WTC11 (cell line): ENCODE measurements around the gene TSPAN18. TPM values are rescaled to one million over a fixed set of nuclear protein-coding genes. Genes with fewer than 3 reads are reported as not detected.
A peak's percentile ranks its signal among the peaks of the same experiment; 100 is the strongest.

Experiments used
- ATAC-seq: fragments of 200-7000 bp; cut with Tn5 transposase; 2 replicates; pipeline ENCODE4 v1.10.0; 2021; ENCODE audit warnings: mild to moderate bottlenecking, moderate library complexity
- CTCF ChIA-PET: fragments of 300-600 bp; sonication (Branson Sonifier 250); formaldehyde crosslinking; loops from one replicate; lab custom pipeline; 2021; ENCODE audit warnings: antibody characterized with exemption; lab: Charles Lee
- POLR2A ChIA-PET: fragments of 350-600 bp; sonication (Branson Sonifier 250); formaldehyde crosslinking; loops from one replicate; lab custom pipeline; 2021; ENCODE audit warnings: antibody characterized with exemption; lab: Charles Lee
- DNase-seq: peaks from one replicate; pipeline ENCODE4 v3.0.0; 2021; ENCODE audit warnings: low spot score
- H3K27ac Mint-ChIP-seq: 2 replicates; pipeline ENCODE4 v1.8.0; 2021; ENCODE audit warnings: mixed read lengths
- H3K27me3 Mint-ChIP-seq: 2 replicates; pipeline ENCODE4 v1.8.0; 2021; ENCODE audit warnings: low read depth, mild to moderate bottlenecking, moderate library complexity, mixed read lengths
- H3K36me3 Mint-ChIP-seq: 2 replicates; pipeline ENCODE4 v1.8.0; 2021; ENCODE audit warnings: mixed read lengths
- H3K4me1 Mint-ChIP-seq: 2 replicates; pipeline ENCODE4 v1.8.0; 2022; ENCODE audit warnings: mixed read lengths
- H3K4me3 Mint-ChIP-seq: 2 replicates; pipeline ENCODE4 v1.8.0; 2021; ENCODE audit warnings: mild to moderate bottlenecking, moderate library complexity, mixed read lengths
- H3K9me3 Mint-ChIP-seq: 2 replicates; pipeline ENCODE4 v1.8.0; 2021; ENCODE audit warnings: mixed read lengths
- ATF1 ChIP-seq: sonication (generic); formaldehyde crosslinking; IDR thresholded peaks from 2 replicates; pipeline ENCODE4 v1.8.1; 2023; ENCODE audit warnings: mild to moderate bottlenecking, moderate library complexity, missing genetic modification reagents
- FOXP1 ChIP-seq: sonication (generic); formaldehyde crosslinking; IDR thresholded peaks from 2 replicates; pipeline ENCODE4 v1.8.0; 2022; ENCODE audit warnings: missing genetic modification reagents, mild to moderate bottlenecking, moderate library complexity, borderline replicate concordance
- GABPB1 ChIP-seq: sonication (generic); formaldehyde crosslinking; IDR thresholded peaks from 2 replicates; pipeline ENCODE4 v1.8.1; 2023; ENCODE audit warnings: mild to moderate bottlenecking, missing genetic modification reagents
- JAZF1 ChIP-seq: fragments of 250-450 bp; sonication (Bioruptor Pico); IDR thresholded peaks from 2 replicates; pipeline ENCODE4 v1.9.0; 2021; ENCODE audit warnings: moderate library complexity, mild to moderate bottlenecking, inconsistent platforms
- NFE2L1 ChIP-seq: sonication (generic); formaldehyde crosslinking; IDR thresholded peaks from 2 replicates; pipeline ENCODE4 v1.8.1; 2023; ENCODE audit warnings: missing genetic modification reagents
- NFYB ChIP-seq: sonication (generic); formaldehyde crosslinking; conservative IDR thresholded peaks from 2 replicates; pipeline ENCODE4 v1.8.0; 2022; ENCODE audit warnings: low read depth, missing genetic modification reagents
- NR3C1 ChIP-seq: sonication (generic); formaldehyde crosslinking; conservative IDR thresholded peaks from 2 replicates; pipeline ENCODE4 v1.8.1; 2023; ENCODE audit warnings: low read depth, mild to moderate bottlenecking, missing genetic modification reagents
- TCF7 ChIP-seq: sonication (generic); formaldehyde crosslinking; IDR thresholded peaks from 2 replicates; pipeline ENCODE4 v1.8.0; 2022; ENCODE audit warnings: mild to moderate bottlenecking, low read depth, missing genetic modification reagents, moderate library complexity
- total RNA-seq: library from RNA; stranded (reverse); gene quantifications from 3 replicates; pipeline ENCODE4 v1.2.3, GENCODE V29; 2021
- TF ChIP-seq, protein P1 (sequence below): sonication (generic); formaldehyde crosslinking; IDR thresholded peaks from 2 replicates; pipeline ENCODE4 v1.8.0; 2022; ENCODE audit warnings: mild to moderate bottlenecking, missing genetic modification reagents
- TF ChIP-seq, protein P2 (sequence below): sonication (generic); formaldehyde crosslinking; IDR thresholded peaks from 2 replicates; pipeline ENCODE4 v1.8.1; 2023; ENCODE audit warnings: mild to moderate bottlenecking, missing genetic modification reagents, borderline replicate concordance
- TF ChIP-seq, protein P3 (sequence below): fragments of 250-450 bp; sonication (Bioruptor Pico); IDR thresholded peaks from 2 replicates; pipeline ENCODE4 v1.9.0; 2021; ENCODE audit warnings: mild to moderate bottlenecking
- TF ChIP-seq, protein P4 (sequence below): sonication (generic); formaldehyde crosslinking; conservative IDR thresholded peaks from 2 replicates; pipeline ENCODE4 v1.8.1; 2022; ENCODE audit warnings: mild to moderate bottlenecking, missing genetic modification reagents
- TF ChIP-seq, protein P5 (sequence below): sonication (generic); formaldehyde crosslinking; IDR thresholded peaks from 2 replicates; pipeline ENCODE4 v1.8.1; 2023; ENCODE audit warnings: mild to moderate bottlenecking, missing genetic modification reagents, moderate library complexity
- TF ChIP-seq, protein P6 (sequence below): sonication (generic); formaldehyde crosslinking; conservative IDR thresholded peaks from 2 replicates; pipeline ENCODE4 v1.8.1; 2023; ENCODE audit warnings: mild to moderate bottlenecking, low read depth, missing genetic modification reagents, moderate library complexity
- TF ChIP-seq, protein P7 (sequence below): fragments of 250-450 bp; sonication (Bioruptor Pico); IDR thresholded peaks from 2 replicates; pipeline ENCODE4 v1.9.0; 2021; ENCODE audit warnings: mild to moderate bottlenecking, borderline replicate concordance
- TF ChIP-seq, protein P8 (sequence below): sonication (generic); formaldehyde crosslinking; IDR thresholded peaks from 2 replicates; pipeline ENCODE4 v1.8.0; 2023; ENCODE audit warnings: missing genetic modification reagents, mild to moderate bottlenecking, borderline replicate concordance

TSPAN18 gene
- total RNA-seq, 1 experiment from 2014 or later = 44.7 TPM

DNA sequence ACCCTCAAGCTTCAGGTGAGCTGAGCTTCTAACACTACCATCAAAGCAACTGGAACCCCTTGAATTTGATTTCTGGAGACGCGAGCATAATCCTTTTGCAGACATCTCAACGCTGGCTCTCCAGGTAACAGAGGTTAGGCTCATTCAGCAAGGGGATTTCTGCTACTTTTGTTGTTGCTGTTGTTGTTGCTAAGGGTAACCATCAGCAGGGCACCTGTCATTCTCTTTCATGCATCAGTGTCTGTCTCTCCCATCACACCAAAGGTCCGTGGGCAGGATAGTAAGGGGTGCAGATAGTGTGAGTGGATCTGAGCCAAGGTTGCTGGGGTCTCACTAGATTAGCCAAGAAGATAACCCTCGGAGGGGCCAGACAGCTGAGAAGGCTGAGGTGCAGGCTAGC lies 133.6 kb downstream of the TSPAN18 start (continued):
- TF ChIP-seq TCF7 (CRISPR knock-in tag) (no peak), NFE2L1 (CRISPR knock-in tag) (no peak), JAZF1 (CRISPR knock-in tag) (no peak), NR3C1 (no peak), GABPB1 (no peak), FOXP1 (CRISPR knock-in tag) (no peak), NFYB (CRISPR knock-in tag) (no peak)
- TF ChIP-seq, protein P1, sequence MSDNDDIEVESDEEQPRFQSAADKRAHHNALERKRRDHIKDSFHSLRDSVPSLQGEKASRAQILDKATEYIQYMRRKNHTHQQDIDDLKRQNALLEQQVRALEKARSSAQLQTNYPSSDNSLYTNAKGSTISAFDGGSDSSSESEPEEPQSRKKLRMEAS (CRISPR knock-in tag) = no peak
- TF ChIP-seq, protein P2, sequence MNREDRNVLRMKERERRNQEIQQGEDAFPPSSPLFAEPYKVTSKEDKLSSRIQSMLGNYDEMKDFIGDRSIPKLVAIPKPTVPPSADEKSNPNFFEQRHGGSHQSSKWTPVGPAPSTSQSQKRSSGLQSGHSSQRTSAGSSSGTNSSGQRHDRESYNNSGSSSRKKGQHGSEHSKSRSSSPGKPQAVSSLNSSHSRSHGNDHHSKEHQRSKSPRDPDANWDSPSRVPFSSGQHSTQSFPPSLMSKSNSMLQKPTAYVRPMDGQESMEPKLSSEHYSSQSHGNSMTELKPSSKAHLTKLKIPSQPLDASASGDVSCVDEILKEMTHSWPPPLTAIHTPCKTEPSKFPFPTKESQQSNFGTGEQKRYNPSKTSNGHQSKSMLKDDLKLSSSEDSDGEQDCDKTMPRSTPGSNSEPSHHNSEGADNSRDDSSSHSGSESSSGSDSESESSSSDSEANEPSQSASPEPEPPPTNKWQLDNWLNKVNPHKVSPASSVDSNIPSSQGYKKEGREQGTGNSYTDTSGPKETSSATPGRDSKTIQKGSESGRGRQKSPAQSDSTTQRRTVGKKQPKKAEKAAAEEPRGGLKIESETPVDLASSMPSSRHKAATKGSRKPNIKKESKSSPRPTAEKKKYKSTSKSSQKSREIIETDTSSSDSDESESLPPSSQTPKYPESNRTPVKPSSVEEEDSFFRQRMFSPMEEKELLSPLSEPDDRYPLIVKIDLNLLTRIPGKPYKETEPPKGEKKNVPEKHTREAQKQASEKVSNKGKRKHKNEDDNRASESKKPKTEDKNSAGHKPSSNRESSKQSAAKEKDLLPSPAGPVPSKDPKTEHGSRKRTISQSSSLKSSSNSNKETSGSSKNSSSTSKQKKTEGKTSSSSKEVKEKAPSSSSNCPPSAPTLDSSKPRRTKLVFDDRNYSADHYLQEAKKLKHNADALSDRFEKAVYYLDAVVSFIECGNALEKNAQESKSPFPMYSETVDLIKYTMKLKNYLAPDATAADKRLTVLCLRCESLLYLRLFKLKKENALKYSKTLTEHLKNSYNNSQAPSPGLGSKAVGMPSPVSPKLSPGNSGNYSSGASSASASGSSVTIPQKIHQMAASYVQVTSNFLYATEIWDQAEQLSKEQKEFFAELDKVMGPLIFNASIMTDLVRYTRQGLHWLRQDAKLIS (CRISPR knock-in tag) = no peak
- TF ChIP-seq, protein P3, sequence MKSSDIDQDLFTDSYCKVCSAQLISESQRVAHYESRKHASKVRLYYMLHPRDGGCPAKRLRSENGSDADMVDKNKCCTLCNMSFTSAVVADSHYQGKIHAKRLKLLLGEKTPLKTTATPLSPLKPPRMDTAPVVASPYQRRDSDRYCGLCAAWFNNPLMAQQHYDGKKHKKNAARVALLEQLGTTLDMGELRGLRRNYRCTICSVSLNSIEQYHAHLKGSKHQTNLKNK (CRISPR knock-in tag) = no peak
- TF ChIP-seq, protein P4, sequence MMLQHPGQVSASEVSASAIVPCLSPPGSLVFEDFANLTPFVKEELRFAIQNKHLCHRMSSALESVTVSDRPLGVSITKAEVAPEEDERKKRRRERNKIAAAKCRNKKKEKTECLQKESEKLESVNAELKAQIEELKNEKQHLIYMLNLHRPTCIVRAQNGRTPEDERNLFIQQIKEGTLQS (CRISPR knock-in tag) = no peak

DNA sequence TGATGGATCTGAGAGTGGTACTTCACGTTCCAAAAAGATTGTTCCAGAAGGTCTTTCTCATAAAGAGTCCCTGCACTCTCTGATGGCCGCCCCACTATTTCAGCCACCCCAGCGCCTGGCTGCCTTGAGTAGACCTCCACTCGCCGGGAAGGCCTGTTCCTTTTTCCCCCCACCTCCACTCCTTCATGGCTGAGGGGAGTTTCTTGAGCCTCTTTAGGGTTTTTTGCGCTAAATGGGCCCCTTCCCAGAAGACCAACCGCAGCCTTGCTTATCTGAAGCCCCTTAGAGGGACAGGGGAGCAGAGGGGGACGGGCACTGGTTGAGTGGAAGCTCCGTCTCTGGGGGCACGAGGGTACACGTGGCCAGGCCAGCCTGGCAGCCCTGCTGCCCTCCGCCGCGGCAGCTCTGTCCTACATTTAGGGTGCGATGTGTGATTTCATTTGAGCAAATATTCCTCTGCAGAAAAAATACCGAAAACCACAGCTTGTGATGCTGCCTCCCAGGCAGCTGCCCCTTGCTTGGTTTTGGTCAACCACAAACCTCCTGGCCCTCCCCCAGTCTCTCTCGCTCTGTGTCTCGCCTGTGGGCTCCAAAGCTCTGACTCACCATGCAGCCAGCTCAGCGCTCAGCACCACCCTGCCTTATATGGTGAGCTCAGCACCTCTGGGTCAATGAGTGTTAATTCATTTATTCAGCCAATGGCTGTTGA lies 135.2 kb downstream of the TSPAN18 start:
- H3K9me3 Mint-ChIP-seq = no peaks in the 10 kb centered on the region
- peak; percentile 52 for DNase-seq
- ChIA-PET CTCF (interaction anchor here (0.7 to 2.4 kb wide), 7 partner anchors 13 to 371 kb away, joined by 3 to 17 read pairs (median 4); no protein-coding TSS in a partner anchor), POLR2A (interaction anchor here (0.7 to 1.4 kb wide), 4 partner anchors 13 to 37 kb away, joined by 3 to 9 read pairs (median 4); no protein-coding TSS in a partner anchor)
- ATAC-seq = peak; percentile 84
- no peaks in the 10 kb centered on the region for H3K27me3 Mint-ChIP-seq
- H3K4me1 Mint-ChIP-seq = peaks cover 76% of the 10 kb centered on the region
- peaks cover 5% of the 10 kb centered on the region for H3K36me3 Mint-ChIP-seq
- no peak overlapping the region for H3K4me3 Mint-ChIP-seq
- peak overlapping the region; percentile 17 for H3K27ac Mint-ChIP-seq
- TF ChIP-seq, protein P5, sequence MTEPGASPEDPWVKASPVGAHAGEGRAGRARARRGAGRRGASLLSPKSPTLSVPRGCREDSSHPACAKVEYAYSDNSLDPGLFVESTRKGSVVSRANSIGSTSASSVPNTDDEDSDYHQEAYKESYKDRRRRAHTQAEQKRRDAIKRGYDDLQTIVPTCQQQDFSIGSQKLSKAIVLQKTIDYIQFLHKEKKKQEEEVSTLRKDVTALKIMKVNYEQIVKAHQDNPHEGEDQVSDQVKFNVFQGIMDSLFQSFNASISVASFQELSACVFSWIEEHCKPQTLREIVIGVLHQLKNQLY (CRISPR knock-in tag) = no peak
- TF ChIP-seq ATF1 (CRISPR knock-in tag) = no peak
- TF ChIP-seq, protein P6, sequence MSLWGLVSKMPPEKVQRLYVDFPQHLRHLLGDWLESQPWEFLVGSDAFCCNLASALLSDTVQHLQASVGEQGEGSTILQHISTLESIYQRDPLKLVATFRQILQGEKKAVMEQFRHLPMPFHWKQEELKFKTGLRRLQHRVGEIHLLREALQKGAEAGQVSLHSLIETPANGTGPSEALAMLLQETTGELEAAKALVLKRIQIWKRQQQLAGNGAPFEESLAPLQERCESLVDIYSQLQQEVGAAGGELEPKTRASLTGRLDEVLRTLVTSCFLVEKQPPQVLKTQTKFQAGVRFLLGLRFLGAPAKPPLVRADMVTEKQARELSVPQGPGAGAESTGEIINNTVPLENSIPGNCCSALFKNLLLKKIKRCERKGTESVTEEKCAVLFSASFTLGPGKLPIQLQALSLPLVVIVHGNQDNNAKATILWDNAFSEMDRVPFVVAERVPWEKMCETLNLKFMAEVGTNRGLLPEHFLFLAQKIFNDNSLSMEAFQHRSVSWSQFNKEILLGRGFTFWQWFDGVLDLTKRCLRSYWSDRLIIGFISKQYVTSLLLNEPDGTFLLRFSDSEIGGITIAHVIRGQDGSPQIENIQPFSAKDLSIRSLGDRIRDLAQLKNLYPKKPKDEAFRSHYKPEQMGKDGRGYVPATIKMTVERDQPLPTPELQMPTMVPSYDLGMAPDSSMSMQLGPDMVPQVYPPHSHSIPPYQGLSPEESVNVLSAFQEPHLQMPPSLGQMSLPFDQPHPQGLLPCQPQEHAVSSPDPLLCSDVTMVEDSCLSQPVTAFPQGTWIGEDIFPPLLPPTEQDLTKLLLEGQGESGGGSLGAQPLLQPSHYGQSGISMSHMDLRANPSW = no peak
- TF ChIP-seq, protein P7, sequence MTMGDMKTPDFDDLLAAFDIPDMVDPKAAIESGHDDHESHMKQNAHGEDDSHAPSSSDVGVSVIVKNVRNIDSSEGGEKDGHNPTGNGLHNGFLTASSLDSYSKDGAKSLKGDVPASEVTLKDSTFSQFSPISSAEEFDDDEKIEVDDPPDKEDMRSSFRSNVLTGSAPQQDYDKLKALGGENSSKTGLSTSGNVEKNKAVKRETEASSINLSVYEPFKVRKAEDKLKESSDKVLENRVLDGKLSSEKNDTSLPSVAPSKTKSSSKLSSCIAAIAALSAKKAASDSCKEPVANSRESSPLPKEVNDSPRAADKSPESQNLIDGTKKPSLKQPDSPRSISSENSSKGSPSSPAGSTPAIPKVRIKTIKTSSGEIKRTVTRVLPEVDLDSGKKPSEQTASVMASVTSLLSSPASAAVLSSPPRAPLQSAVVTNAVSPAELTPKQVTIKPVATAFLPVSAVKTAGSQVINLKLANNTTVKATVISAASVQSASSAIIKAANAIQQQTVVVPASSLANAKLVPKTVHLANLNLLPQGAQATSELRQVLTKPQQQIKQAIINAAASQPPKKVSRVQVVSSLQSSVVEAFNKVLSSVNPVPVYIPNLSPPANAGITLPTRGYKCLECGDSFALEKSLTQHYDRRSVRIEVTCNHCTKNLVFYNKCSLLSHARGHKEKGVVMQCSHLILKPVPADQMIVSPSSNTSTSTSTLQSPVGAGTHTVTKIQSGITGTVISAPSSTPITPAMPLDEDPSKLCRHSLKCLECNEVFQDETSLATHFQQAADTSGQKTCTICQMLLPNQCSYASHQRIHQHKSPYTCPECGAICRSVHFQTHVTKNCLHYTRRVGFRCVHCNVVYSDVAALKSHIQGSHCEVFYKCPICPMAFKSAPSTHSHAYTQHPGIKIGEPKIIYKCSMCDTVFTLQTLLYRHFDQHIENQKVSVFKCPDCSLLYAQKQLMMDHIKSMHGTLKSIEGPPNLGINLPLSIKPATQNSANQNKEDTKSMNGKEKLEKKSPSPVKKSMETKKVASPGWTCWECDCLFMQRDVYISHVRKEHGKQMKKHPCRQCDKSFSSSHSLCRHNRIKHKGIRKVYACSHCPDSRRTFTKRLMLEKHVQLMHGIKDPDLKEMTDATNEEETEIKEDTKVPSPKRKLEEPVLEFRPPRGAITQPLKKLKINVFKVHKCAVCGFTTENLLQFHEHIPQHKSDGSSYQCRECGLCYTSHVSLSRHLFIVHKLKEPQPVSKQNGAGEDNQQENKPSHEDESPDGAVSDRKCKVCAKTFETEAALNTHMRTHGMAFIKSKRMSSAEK (CRISPR knock-in tag) = no peak
- TF ChIP-seq, protein P8, sequence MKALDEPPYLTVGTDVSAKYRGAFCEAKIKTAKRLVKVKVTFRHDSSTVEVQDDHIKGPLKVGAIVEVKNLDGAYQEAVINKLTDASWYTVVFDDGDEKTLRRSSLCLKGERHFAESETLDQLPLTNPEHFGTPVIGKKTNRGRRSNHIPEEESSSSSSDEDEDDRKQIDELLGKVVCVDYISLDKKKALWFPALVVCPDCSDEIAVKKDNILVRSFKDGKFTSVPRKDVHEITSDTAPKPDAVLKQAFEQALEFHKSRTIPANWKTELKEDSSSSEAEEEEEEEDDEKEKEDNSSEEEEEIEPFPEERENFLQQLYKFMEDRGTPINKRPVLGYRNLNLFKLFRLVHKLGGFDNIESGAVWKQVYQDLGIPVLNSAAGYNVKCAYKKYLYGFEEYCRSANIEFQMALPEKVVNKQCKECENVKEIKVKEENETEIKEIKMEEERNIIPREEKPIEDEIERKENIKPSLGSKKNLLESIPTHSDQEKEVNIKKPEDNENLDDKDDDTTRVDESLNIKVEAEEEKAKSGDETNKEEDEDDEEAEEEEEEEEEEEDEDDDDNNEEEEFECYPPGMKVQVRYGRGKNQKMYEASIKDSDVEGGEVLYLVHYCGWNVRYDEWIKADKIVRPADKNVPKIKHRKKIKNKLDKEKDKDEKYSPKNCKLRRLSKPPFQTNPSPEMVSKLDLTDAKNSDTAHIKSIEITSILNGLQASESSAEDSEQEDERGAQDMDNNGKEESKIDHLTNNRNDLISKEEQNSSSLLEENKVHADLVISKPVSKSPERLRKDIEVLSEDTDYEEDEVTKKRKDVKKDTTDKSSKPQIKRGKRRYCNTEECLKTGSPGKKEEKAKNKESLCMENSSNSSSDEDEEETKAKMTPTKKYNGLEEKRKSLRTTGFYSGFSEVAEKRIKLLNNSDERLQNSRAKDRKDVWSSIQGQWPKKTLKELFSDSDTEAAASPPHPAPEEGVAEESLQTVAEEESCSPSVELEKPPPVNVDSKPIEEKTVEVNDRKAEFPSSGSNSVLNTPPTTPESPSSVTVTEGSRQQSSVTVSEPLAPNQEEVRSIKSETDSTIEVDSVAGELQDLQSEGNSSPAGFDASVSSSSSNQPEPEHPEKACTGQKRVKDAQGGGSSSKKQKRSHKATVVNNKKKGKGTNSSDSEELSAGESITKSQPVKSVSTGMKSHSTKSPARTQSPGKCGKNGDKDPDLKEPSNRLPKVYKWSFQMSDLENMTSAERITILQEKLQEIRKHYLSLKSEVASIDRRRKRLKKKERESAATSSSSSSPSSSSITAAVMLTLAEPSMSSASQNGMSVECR = no peak
